ENCODE results near the gene ATP11A. TPM values are rescaled to one million over a fixed set of nuclear protein-coding genes. Genes with fewer than 3 reads are reported as not detected.
A peak's percentile ranks its signal among the peaks of the same experiment; 100 is the strongest.

ATP11A gene
- total and polyA plus RNA-seq, 8 donors: 271 to 502 (median 458) TPM

DNA sequence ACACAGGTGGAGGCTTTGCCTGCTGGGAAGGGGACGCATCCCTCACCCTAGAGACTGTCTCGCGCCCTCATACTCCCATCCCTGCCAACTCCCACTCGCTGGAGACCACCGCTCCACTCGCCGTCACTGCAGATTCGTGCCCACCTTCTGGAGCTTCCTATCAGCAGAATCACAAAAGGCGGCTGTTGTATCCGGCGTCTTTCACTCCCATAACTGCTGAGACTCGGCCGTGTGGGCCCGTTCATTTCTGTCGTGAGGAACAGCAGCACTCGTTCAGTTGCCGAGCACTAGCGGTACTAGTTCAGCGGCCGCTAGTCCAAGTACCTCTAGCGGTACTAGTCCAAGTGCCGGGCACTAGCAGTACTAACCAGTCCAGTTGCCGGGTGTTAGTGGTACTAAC is 154.6 kb downstream of the ATP11A start:
- H3K36me3 ChIP-seq: peaks cover 0 to 87% of the 10 kb centered on the region in 2 donors
- intact Hi-C loops (cut with DNase I): no loop called here
- no peaks in the 10 kb centered on the region for H3K27me3 ChIP-seq
- TF ChIP-seq, protein P1, sequence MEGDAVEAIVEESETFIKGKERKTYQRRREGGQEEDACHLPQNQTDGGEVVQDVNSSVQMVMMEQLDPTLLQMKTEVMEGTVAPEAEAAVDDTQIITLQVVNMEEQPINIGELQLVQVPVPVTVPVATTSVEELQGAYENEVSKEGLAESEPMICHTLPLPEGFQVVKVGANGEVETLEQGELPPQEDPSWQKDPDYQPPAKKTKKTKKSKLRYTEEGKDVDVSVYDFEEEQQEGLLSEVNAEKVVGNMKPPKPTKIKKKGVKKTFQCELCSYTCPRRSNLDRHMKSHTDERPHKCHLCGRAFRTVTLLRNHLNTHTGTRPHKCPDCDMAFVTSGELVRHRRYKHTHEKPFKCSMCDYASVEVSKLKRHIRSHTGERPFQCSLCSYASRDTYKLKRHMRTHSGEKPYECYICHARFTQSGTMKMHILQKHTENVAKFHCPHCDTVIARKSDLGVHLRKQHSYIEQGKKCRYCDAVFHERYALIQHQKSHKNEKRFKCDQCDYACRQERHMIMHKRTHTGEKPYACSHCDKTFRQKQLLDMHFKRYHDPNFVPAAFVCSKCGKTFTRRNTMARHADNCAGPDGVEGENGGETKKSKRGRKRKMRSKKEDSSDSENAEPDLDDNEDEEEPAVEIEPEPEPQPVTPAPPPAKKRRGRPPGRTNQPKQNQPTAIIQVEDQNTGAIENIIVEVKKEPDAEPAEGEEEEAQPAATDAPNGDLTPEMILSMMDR (IDR thresholded peaks at IDR 0.05): no peak
- ATAC-seq (peak; percentile 3), DNase-seq (no peak)
- H3K27ac ChIP-seq: no peak overlapping the region
- H3K4me1 ChIP-seq: no peaks in the 10 kb centered on the region
- no peaks in the 10 kb centered on the region for H3K9me3 ChIP-seq
- H3K4me3 ChIP-seq: no peak overlapping the region

DNA sequence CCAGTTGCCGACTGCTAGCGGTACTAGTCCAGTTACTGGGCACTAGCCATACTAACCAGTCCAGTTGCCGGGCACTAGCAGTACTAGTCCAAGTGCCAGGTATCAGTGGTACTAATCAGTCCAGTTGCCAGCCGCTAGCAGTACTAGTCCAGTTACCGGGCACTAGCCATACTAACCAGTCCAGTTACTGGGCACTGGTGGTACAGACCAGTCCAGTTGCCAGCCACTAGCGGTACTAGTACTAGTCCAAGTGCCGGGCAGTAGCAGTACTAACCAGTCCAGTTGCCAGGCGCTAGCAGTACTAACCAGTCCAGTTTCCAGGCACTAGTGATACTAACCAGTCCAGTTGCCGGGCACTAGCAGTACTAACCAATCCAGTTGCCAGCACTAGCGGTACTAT is 155.0 kb downstream of the ATP11A start:
- Histone ChIP-seq H3K9me3 (no peaks in the 10 kb centered on the region), H3K36me3 (peaks cover 0 to 87% of the 10 kb centered on the region in 2 donors), H3K4me1 (no peaks in the 10 kb centered on the region), H3K27ac (no peak overlapping the region), H3K4me3 (no peak overlapping the region), H3K27me3 (no peaks in the 10 kb centered on the region)
- ATAC-seq (no peak), DNase-seq (no peak)
- intact Hi-C loops (cut with DNase I): no loop called here
- TF ChIP-seq, protein P1 (IDR thresholded peaks at IDR 0.05): no peak

- H3K4me3 ChIP-seq: no peak overlapping the region
- H3K27me3 ChIP-seq: no peaks in the 10 kb centered on the region
- peaks cover 0 to 89% of the 10 kb centered on the region in 2 donors for H3K36me3 ChIP-seq
- ATAC-seq (no peak), DNase-seq (no peak)
- intact Hi-C loops (cut with DNase I): no loop called here
- no peaks in the 10 kb centered on the region for H3K9me3 ChIP-seq
- no peaks in the 10 kb centered on the region for H3K4me1 ChIP-seq
- no peak overlapping the region for H3K27ac ChIP-seq
- TF ChIP-seq, protein P1 (IDR thresholded peaks at IDR 0.05): no peak
Observed at GRCh38 chr13:112845511-112846144, 155.8 kb downstream of the ATP11A start.

DNA sequence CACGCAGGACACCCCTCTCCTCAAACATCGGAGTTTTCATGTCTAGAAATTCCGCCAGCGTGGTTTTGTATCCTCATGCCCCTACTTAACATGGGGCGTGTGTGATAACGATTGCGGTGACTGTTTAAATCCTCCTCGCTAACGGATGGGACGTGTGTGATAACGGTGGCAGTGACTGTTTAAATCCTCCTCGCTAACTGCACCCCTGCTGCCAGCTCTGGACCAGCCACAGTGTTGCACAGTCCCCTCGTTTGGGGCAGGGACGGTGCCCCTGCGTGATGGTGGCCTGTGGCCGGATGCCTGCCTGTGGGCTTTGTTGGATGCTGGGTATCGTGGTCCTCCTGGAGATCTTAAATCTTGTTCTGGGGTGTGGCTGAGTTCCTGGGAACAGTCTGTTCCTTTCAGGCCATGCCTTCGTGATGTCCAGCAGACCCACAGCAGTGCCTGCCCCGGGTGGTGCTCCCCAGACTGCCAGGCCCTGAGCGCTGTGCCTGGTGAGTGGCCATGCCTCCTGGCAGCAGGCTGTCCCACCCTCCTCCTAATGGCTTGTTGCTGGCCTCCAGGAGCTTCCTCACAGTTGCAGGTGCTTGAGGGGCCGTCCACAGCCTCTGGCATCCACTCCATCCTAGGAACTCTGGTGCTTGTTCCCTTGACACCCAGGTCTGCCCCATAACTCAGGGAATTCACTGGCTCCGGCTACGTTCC is 156.7 kb downstream of the ATP11A start:
- intact Hi-C loops (cut with DNase I): no loop called here
- no peak overlapping the region for H3K4me3 ChIP-seq
- H3K27me3 ChIP-seq: no peaks in the 10 kb centered on the region
- TF ChIP-seq, protein P1 (IDR thresholded peaks at IDR 0.05): no peak
- DNase-seq (peak in 1 of 4 donors; percentile 13), ATAC-seq (no peak)
- no peak overlapping the region for H3K27ac ChIP-seq
- H3K4me1 ChIP-seq: no peaks in the 10 kb centered on the region
- peaks cover 0 to 88% of the 10 kb centered on the region in 2 donors for H3K36me3 ChIP-seq
- H3K9me3 ChIP-seq: no peaks in the 10 kb centered on the region

- Histone ChIP-seq H3K27me3 (no peaks in the 10 kb centered on the region), H3K4me1 (no peaks in the 10 kb centered on the region), H3K4me3 (no peak overlapping the region), H3K9me3 (no peaks in the 10 kb centered on the region), H3K27ac (no peak overlapping the region), H3K36me3 (peaks cover 0 to 88% of the 10 kb centered on the region in 2 donors)
- TF ChIP-seq, protein P1 (IDR thresholded peaks at IDR 0.05): no peak
- intact Hi-C loops (cut with DNase I): no loop called here
- ATAC-seq (peak; percentile 68), DNase-seq (peak in 2 of 4 donors; percentile 19 to 51)
Observed at GRCh38 chr13:112849500-112849899, 159.7 kb downstream of the ATP11A start.

Data from left lung (tissue), 10 donors.